Subcutaneous adipose tissue (tissue), 4 donors: ENCODE measurements around the gene ACP2. TPM values are rescaled to one million over a fixed set of nuclear protein-coding genes. Genes with fewer than 3 reads are reported as not detected.

ENCODE experiments used
- total RNA-seq, 4 donors: library from RNA; depleted of rRNA; stranded (reverse); fragments of >200 nt; gene quantifications; one replicate each; pipeline ENCODE4 v1.1.0, GENCODE V29; 2016
- TF ChIP-seq, protein P1 (sequence below): fragments of 450-650 bp; IDR thresholded peaks from one replicate; pipeline ENCODE4 v1.5.1; 2016; ENCODE audit warnings: low read depth, mild to moderate bottlenecking, control low read depth, antibody characterized with exemption, moderate library complexity

The ACP2 gene
- total RNA-seq, 4 donors from 2014 or later, result 30.7 to 116 (median 42.3) TPM

DNA sequence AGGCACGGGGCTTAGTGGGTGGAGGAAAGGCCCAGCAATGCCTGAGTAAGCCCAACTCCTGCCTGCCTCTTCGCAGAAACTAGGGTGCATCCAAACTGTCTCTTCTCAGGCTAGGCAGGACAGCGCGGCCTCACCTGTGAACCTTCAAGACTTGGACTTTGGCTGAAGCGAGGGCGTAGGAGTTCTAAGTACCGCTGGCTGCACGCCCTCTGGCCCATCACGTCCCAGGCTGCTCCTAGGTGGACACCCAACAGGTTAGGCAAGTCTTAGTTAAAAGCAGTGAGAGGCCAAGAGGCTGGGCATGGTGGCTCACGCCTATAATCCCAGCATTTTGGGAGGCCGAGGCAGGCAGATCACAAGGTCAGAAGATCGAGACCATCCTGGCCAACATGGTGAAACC is 35.7 kb downstream of the ACP2 start:
- TF ChIP-seq, protein P1, sequence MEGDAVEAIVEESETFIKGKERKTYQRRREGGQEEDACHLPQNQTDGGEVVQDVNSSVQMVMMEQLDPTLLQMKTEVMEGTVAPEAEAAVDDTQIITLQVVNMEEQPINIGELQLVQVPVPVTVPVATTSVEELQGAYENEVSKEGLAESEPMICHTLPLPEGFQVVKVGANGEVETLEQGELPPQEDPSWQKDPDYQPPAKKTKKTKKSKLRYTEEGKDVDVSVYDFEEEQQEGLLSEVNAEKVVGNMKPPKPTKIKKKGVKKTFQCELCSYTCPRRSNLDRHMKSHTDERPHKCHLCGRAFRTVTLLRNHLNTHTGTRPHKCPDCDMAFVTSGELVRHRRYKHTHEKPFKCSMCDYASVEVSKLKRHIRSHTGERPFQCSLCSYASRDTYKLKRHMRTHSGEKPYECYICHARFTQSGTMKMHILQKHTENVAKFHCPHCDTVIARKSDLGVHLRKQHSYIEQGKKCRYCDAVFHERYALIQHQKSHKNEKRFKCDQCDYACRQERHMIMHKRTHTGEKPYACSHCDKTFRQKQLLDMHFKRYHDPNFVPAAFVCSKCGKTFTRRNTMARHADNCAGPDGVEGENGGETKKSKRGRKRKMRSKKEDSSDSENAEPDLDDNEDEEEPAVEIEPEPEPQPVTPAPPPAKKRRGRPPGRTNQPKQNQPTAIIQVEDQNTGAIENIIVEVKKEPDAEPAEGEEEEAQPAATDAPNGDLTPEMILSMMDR, result no peak

DNA sequence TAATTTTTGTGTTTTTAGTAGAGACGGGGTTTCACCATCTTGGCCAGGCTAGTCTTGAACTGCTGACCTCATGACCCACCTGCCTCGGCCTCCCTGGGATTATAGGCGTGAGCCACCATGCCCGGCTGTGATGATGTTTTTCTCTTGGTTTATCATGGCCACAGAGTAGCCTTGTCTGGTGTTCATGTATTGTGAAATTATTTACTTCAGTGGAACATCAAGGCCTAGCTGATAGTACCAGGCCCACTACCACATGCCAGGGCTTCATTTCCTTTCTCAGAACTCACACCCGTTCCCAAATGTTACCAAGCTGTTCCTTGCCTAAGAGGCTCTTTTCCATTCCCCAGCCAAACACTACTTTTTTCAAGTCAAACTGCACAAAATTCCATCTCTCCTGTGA is 40.0 kb downstream of the ACP2 start:
- TF ChIP-seq, protein P1, result no peak

DNA sequence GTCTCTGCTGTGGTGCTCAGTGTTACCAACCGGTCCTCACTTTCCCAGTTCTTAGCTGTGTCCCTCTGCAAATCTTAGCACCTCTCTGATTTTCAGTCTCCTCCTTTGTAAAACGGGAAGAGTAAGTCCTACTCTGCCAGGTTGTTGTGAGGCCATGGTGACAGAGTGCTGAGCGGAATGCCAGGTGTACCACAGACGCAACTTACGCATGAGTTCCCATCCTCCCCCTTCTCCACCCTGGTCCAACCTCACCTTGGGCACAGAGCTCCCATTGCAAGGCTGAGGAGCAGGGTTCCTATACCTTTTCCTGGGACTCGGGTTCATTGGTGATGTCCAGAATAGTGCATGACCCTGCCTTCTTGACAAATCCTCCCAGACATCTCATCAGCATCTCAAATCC is 41.2 kb downstream of the ACP2 start:
- TF ChIP-seq, protein P1, result no peak

DNA sequence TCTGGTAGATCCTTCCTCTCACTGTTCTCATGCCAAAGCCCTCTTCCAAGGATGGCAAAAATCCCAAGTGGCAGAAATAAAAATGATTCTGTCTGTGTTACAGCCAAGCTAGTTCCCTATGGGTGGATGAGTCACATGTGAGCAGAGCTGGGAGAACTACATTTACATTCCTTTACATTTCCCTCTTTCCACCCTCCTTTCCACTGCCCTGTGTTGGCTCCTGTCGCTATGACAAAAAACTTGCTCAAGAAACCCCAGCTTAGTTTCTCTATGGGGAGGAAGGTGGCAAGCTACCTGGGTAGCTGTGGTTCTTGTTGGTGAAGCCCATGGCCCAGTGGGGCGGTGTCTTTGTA is 44.0 kb downstream of the ACP2 start:
- TF ChIP-seq, protein P1, result no peak

DNA sequence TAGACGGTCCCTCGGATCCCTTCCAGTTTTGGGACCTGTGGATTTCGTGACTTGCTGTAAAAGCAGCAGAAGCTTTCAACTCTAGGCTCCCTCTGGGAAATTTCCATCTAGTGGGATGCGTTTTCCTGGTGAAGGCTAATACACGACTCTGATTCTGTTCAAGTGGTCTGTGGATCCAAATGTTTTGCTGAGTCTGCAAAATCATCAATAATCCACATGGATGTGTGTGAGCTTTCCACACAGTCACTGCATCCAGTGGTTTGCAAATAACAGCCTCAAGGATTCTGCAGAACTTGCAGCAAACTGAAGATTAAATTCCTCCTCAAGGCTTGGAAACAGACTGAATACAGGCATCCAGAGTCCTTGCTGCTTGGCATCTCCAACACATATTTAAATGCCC is 46.0 kb downstream of the ACP2 start:
- TF ChIP-seq, protein P1, result no peak

DNA sequence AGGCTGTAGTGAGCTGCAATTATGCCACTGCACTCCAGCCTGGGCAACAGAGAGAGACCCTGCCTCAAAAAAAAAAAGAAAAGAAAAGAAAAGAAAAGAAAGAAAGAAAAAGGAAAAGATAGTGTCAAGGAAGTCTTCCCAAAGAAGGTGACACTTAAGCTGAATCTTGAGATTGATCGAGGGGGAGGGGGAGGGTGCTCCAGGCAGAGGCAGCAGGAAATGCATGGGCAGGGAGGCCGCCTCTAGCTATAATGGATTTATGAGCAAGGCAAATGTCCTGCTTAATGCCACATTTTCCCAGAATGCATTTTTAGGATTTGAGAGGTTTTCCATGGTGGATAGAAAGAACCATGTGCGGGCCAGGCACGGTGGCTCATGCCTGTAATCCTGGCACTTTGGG is 47.6 kb downstream of the ACP2 start:
- TF ChIP-seq, protein P1, result no peak

DNA sequence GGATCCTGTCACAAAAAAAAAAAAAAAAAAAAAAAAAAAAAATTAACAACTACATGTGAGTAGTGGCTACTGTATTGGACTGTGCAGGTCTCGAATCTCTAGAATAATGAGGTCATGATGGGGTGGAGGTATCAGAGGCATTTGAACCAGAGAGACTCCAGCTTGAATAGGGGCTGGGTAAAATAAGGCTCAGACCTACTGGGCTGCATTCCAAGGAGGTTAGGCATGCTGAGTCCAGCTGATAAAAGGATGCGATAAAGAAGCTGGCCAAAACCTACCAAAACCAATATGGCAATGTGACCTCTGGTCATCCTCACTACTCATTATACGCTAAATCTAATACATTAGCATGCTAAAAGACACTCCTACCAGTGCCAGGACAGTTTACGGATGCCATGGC is 56.5 kb downstream of the ACP2 start:
- TF ChIP-seq, protein P1, result no peak

Other genes starting within 250 kb of the ACP2 start
- 100 to 1,000 TPM; 141 to 203 (median 178) TPM for gene ARFGAP2, start 71.9 kb downstream of the ACP2 start, total RNA-seq
- gene PACSIN3, start 62.4 kb downstream of the ACP2 start, total RNA-seq, result 10 to 100 TPM in 2 of 4 donors, 1 to 10 TPM in 2; 5.4 to 33.5 (median 9.7) TPM
- gene DDB2, start 33.8 kb downstream of the ACP2 start, total RNA-seq, result 10 to 100 TPM; 17.9 to 40.1 (median 34.5) TPM
- 100 to 1,000 TPM in 2 of 4 donors, 10 to 100 TPM in 2; 51.5 to 273 (median 139) TPM for gene NR1H3, start 9.2 kb upstream of the ACP2 start, total RNA-seq
- gene MADD, start 21.3 kb upstream of the ACP2 start, total RNA-seq, result 10 to 100 TPM; 21.0 to 52.2 (median 44.6) TPM
- gene MYBPC3, start 103.9 kb upstream of the ACP2 start, total RNA-seq, result under 1 TPM in 1 of 4 donors, not detected in 3; 0.17 TPM
- gene SPI1, start 129.7 kb upstream of the ACP2 start, total RNA-seq, result 10 to 100 TPM; 20.3 to 92.3 (median 32.6) TPM
- 10 to 100 TPM; 21.2 to 52.6 (median 46.0) TPM for gene SLC39A13, start 159.8 kb upstream of the ACP2 start, total RNA-seq
- 100 to 1,000 TPM in 2 of 4 donors, 10 to 100 TPM in 2; 67.3 to 156 (median 102) TPM for gene PSMC3, start 177.6 kb upstream of the ACP2 start, total RNA-seq
- gene RAPSN, start 200.3 kb upstream of the ACP2 start, total RNA-seq, result not detected